Stimulated activated CD4-positive, alpha-beta T cell treated with anti-CD3 and anti-CD28 coated beads, Interleukin-1b, Interleukin-23, amount 100 ng/mL, for 1 hour (primary cell): ENCODE data around the gene FGF19.

Experiments
- DNase-seq, 2 donors: peaks; one replicate each; pipeline ENCODE4 v3.0.0-alpha.2; 2020; ENCODE audit warnings: low read depth in 2 of 2

Gene FGF19, protein sequence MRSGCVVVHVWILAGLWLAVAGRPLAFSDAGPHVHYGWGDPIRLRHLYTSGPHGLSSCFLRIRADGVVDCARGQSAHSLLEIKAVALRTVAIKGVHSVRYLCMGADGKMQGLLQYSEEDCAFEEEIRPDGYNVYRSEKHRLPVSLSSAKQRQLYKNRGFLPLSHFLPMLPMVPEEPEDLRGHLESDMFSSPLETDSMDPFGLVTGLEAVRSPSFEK

DNA sequence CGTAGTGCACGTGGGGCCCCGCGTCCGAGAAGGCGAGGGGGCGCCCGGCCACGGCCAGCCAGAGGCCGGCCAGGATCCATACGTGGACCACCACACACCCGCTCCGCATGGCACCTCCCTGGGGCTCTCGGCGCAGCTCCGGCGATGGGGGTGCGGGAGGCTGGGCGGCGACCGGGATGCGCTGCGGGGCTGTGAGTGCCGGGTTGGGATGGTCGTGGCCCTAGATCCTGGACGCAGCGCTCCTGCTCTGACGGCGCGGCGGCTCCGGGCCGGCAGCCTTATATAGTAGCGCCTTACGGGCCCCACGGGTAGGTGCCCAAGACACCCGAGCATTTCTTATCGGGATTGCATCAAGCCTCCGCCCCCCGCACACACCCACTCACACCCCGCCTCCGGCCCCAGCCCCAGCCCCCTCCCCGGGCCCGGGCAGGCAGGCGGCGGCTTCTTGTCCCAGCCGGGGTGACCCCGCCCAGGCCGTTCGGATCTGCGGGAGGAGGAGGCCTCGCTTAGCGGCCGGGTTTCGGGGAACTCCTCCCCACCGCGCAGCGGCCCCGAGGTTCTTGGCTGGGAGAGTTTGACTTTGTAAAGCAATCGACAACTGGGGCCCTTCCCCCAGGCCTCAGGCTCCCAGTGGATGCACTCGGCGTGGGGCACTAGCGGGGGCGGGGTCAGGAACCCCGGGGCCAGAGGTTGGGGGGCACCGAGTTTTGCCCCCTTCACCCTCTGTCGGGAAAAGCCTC lies at the start of gene FGF19:
Gene FGF19 (minus strand): TSS at position 255 of the 740 bp plus-strand sequence. CDS start 146 bp downstream, at position 109.
- DNase-seq = no peak

DNA sequence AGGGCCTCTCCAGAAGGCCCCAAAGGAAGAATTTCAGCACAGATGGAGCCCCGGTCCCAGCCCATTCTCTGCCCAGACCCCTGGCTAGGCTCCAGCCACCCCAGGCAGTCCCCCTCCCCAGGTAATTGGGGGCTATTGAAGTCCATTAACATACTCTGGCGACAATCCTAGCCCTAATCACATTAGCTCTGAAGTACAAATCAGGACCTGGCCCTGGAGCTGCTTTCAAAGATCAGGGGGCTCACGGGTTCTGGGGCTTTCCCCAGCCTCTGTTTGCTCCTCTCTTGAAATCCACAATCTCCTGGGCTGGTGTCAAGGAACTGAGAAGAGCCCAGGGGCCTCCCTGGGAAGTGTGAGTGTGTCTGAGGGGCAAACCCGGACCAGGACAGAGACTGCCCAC lies 49.1 kb upstream of the FGF19 start:
- DNase-seq = no peak

DNA sequence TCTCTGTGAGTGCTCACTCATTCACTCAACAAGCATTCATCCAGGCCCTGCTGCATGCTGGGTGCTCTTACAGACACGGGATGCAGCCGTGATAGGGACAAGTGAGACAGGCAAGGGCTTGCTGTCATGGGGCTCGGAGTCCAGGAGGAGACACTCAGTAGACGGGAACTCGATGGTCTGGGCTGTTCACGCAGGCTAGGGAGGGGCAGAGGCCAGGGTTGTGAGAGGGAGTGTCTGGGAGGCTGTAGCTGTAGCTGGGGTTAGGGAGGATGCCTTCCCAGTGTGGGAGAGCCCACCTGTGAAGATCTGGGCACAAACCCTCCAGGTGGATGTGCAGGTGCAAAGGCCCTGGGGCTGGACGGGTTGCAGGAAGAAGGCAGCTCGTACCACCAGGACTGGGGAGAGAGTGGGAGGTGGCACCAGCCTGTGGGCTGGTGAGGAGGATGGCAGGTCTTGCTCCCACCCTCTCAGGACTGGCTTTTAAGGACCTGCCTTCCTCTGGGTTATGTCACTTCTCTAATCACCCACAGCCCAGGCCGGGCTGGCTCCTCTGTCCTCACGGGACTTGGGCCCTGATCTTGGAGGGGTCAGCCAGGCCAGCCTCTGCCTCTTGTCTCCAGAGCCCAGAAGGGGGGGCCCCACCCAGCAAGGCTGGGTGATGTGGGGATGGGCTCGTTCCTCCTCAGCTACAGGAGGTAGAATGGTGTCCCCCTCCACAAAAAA lies 47.2 kb upstream of the FGF19 start:
- no peak for DNase-seq

DNA sequence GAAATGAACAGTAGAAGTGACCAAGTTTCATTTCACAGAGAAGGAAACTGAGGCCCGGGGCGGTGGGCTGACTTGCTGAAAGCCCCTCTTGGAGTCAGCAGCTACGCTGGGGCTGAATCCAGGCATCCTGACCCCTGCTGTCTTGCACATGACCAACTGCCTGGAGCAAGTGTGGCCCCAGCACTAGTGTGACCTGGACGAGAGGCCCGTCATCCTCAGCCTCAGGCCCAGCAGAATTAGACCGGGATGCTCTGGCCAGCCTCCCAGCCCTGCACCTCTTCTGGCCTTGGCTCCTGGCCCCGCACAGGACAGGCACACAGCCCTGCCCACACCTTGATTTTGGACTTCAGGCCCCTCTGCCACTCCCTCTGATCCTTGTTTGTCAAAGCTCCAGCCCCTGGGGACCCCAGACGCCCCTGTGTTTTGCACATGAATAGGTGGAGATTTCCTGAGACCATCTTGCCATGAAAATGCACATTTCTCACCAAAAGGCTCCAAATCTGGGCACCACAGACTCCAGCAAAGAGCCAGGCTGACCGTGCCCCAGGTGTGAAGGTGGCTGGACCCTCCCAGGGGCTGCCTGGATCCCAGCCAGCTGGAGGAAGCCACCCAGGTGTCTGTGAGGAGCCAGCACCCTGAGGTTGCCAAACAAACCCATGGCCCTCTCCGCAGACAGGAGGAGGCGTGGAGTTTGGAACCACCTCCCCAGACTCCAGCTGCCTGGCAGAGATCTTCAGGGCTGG lies 46.5 kb upstream of the FGF19 start:
- no peak for DNase-seq

DNA sequence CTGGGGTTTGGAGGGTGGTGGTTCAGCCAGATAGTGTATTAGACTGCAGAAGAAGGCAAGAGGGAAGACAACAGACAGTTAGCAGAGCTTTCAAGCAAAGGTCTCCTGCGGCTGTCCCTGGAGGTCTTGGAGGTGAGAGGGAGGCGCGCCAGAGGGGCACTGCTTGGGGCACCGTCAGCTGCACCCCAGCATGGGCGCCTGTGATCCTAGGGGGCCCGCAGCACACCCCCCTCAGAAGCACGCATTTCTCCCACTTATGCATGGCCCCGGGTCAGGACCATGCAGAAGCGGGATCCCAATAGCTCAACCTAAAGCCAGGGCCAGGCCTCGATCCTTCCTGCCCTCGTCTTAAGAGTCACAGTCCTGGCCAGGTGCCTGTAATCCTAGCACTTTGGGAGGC lies 44.8 kb upstream of the FGF19 start:
- no peak for DNase-seq

DNA sequence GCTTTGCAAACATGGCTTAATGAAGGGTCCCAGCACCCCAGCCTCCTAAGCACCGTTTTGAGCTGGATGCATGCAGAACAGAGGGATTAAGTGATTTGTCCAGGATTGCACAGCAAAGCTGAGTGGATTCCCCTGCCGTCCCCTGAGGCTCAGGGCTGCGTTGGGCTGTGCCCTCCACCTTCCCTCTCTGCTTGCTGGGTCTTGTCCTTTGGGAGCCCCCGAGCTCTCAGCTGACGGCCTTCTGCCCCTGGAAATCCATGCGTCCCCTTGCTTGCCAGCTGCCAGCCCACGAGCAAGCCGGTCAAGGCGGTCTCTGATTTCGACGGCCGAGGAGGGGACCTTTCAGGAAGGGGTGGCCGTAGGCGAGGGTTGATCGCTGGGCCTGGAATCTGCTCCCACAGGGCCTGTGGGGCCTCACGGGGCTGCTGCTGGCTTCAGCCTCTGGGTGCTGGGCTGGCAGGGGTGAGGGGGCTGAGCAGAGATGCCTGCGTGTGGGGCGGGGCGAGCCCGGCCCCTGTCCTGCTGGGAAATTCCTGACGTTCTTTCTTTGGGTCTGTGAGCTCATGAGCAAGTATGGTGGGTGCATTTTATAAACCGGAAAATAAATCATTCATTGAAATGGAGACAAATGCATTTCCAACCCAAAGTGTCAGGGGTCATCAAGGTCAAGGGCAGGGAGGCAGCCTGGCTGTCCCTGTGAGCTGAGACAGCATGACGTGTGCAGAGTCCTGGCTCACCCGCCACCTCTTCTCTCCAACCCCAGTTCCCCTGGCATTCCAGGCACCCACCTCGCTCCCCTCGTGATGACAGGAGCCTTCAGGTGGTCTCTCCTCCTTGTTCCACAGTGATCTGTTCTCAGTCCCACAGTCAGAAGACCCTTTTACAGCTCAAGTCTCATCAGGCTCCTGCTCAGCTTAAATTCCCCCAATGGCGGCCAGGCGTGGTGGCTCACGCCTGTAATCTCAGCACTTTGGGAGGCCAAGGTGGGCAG lies 43.2 kb upstream of the FGF19 start:
- no peak for DNase-seq

DNA sequence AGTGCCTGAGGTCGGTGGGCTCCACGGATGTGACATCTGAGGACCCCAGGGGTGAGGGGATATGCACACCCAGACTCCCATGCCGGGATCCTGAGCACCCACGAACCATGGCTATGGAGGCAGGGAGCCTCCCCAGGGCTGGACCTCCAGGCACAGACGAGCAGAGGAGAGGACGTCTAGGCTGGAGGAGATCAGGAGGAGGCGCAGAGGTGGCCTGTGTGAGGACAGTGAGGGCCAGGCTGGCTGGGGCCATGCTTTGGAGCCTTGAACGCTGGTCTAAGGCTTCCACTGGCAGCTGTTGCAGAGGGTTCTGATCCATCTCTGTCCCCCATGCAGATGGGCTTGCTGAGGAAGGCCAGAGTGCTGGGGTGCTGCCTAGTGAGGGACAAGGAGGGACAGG lies 42.3 kb upstream of the FGF19 start:
- DNase-seq = no peak

DNA sequence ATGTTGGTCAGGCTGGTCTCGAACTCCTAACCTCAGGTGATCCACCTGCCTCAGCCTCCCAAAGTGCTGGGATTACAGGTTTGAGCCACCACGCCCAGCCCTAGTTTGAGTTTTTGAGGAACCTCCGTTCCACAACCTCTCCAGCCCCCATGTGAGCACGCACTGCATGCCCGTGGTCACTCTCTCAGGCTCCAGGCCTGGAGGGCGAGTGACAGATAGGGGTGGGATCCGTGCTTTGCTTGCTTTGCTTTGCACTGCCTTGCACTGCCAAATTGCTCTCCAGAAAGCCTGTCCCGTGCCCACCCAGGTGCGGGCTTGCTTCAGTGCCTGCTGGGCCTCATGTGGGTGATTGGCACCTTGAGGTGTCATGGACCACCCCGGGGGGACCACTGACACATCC lies 41.4 kb upstream of the FGF19 start:
- DNase-seq = no peak

DNA sequence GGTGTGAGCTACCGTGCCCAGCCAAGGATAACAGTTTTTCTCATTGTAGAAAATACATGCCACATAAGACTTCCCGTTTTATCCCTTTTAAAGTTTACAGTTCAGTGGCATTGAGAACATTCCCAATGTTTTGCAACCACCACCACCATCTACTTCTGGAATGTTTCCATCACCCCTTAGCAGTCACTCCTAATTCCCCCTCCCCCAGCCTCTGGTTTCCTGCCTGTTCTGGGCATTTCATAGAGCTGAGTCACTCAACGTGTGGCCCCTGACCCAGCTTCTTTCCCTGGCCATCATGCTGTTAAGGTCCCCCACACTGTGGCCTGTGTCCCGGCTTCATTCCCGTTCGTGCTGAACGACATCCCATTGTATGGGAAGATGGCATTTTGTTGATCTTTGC lies 40.6 kb upstream of the FGF19 start:
- no peak for DNase-seq

DNA sequence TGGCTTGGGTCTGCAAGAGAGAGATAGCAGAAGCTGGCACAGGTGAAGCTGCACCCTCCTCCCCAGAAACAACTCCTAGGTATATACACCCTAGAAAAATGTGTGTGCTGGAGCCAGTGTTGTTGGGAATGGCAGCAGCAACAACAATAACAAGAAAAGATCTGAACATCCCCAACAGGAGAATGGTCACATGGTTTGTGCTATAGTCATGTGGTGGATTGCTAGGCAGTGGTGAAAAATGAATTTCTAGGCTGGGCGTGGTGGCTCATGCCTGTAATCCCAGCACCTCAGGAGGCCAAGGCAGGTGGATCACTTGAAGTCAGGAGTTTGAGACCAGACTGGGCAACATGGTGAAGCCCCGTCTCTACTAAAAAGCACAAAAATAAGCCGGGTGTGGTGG lies 31.0 kb upstream of the FGF19 start:
- no peak for DNase-seq

DNA sequence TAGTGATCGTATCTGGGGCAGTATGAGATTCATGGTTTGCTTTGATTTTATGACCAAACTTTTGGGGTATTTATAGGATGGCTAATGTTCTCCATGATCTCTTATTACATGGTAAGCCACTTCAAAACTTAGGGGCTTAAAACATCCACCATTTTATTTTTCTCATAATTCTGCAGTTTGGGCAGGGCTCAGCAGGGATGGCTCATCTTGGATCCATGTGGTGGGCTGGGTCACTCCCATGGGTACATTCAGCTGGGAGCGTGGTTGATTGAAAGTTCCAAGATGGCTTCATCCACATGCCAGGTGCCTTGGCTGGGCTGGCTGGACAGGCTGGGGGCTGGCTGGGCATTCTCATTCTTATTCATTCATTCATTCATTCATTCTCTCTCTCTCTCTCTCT lies 30.5 kb upstream of the FGF19 start:
- DNase-seq = no peak

DNA sequence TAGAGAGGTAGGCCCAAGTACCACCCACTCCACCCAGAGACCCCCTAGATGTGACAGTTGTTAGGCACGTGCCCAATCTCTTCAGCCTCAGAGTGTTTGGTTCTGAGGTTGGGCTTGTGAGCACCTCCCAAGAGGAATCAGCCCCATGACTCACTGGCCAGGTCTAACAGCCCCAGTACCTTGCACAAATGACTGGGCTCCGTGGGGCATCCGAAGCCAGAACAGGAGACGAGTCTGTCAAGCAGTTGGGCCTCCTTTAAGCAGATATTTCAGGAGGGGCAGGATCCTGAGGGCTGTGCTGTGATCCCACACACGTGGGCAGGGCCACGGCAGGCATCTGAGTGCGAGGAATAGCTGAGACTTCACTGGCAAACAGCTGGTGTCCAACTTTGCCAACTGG lies 29.1 kb upstream of the FGF19 start:
- no peak for DNase-seq

DNA sequence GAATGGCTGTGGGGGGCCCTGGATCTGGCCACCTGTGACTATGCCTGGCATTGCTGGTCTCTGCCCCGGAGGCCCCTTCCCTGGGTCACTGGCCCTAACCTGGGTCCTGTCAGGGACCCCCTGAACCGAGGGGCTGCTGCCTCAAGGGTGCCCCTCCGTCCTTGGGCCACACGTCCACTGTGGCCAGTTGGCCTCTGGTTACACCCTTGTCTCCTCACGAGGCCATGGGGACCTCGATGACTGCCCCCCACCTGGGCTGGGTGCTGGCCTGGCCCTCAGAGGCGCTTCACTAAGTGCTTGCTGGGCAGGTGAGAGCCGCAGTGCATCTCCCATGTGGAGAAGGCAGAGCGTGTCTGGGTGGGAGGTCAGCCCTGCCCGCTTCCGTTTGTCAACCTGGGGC lies 27.3 kb upstream of the FGF19 start:
- no peak for DNase-seq

DNA sequence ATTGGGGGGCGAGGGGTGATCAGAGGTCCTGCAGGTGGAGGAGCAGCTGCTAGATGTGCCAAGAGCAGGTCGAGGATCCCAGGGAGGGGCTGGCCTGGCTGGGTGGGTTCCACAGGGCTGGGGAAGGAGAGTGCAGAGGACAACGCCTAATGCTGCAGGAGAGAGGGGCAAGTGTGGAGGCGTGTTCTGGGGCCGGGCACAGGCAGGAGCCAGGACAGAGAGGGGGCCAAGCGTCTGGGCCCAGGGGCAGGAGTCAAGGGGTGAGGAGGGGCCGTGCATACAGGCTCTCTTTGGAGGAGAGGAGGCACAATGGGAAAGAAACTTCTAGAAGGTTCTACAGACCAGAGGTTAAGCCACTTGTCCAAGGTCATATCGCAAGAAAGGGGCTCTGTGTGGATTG lies 26.7 kb upstream of the FGF19 start:
- DNase-seq = no peak

DNA sequence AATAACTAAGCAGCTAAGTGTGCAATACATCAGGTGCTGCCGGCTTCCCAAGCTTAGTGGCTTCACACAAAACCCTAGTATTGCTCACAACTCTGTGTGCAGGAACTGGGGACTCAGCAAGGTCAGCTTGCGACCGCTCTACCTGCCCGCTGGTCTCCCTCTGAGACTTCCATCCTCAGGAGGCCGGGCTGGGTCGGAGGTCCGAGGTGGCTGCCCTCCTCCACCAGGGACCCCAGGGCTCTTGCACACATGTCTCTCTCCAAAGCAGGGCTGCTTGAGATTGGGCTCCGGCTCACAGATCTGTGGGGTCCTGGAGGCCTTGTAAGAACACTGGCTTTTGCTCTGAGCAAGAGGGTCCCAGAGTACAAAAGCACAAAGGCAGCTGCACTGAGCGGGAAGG lies 25.4 kb upstream of the FGF19 start:
- no peak for DNase-seq

DNA sequence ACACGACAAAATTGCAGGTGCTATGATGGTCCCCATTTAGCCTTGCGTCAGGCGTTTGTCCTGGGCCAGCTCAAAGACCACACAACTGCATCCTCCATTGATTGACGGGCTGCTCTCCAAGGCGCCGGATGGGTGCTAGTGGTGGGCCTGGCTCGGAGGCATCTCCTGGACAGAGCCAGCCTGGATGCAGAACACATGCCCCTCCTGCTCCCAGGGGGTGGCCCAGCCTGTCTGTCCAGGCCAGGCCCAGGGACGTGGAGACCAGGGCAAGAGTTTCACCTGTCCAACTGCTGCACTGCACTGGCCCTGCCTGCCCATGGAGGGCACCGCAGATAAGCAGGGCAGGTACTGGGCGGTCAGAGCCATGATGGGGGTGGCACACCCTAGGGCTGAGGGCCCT lies 23.4 kb upstream of the FGF19 start:
- DNase-seq = no peak

DNA sequence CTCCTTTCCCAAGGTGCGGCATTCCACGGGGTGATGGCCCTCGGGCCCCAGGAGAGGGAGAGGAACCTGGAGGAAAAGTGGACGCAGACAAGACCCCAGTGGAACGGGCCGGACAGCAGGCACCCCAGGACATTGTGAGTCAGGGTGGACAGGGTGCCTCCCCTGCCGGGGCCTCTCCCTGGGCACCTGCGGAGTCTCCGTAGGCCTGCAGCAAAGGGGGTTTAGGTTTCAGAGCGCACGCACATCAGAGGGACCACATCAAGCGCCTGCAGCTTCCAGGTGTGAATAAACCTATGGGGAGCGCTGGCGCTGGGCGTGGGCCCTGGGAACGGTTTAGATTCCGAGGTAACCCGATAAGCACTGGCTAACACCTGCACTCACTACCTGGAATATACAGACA lies 22.7 kb upstream of the FGF19 start:
- no peak for DNase-seq

DNA sequence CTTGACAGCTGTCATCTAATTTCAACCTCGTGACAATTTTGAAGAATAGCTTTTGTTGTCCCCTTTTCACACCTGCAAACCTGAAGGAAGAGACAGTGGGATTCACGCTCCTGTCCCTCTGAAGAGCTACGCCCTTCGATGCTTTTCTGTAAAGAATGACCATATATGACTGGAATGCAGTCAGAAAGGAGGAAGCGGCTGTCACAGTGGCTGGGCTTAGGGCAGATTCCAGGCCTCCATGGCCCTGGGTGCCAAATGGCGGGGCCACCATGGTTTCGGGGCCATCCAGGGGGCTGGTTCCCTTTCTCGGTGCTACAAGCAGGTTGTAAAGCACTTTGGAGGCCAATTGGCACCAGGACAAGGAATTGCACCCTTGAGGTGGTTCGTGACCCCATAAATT lies 22.2 kb upstream of the FGF19 start:
- DNase-seq = no peak

DNA sequence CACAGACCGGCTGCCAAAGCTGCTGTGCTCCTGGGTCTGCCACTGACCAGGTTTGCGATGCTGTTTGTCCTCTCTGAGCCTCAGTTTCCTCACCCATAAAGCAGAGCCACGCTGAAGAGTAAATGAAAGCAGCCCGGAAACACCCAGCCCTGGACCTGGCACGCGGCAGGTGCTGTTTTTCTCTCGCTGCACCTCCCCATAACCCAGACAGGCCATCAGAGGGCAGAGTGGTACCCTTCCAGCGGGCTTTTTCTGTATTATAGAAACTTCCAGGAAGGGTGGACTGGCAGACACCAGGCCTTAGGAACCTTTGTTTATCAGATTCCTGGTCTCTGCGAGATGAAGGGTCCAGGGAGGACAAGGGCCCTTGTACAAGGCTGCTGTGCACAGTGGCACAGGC lies 17.9 kb upstream of the FGF19 start:
- DNase-seq = no peak

DNA sequence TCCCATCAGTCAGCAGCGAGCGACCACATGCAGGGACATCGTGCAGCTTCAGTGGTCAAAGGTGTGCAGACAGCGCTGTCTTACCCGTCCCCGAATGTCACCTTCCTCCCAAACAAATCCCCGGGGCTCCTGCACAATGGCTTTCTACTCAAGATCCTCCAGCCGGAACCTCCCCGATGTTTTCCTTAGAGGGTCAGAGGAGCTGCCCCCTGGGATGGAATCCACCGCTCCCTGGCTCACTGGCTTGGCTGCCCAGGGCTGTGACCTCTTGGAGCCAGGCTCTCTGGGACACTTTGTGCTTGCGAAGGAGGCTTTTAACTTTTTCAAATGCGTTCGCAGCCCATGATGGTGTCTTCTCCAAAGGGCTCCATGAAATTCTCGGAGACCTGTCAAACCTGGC lies 17.3 kb upstream of the FGF19 start:
- DNase-seq = no peak

DNA sequence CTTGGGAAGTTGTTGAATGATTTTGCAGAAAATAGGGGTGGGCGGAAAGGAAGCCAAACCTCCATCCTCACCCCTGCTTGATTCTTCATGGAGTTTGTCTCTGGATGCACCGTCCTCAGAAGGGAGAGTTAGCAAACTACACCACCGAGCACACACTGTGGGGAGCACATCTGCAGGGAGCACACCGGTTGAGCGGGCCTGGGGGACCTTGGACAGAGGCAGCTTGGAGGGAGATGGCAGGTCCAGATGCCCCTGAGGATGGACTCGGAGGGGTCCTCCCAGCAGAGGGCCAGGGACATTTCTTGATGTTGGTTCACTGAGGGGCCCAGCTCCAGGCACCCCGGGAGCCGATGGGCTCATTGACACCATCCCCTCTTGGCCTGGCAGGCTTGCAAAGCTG lies 15.1 kb upstream of the FGF19 start:
- DNase-seq = no peak
